ENCODE results near the gene IDH3A. TPM values are rescaled to one million over a fixed set of nuclear protein-coding genes. Genes with fewer than 3 reads are reported as not detected.

Gene IDH3A
- total and polyA plus RNA-seq, 9 of the 15 experiments (the other 6 are each of a cell fraction or from before 2014, with no cell fraction given): 37.4 to 249 (median 107) TPM

GRCh38 chr15:78131295-78132061 is 17.7 kb upstream of the IDH3A start, which contains the start of gene CIB2 (continued):
- 0 out of 2 replicates have a peak, but pooled peaks have one; percentile 49 for TF ChIP-seq ZNF592 (IDR thresholded peaks at IDR 0.05)
- TF ChIP-seq HLTF (IDR thresholded peaks at IDR 0.05): no peak
- TF ChIP-seq SMARCE1 (IDR thresholded peaks at IDR 0.05): 0 out of 2 replicates have a peak, but pooled peaks have one; percentile 35
- TF ChIP-seq NEUROD1 (IDR thresholded peaks at IDR 0.05; ENCODE audit: borderline replicate concordance, low read depth, low read length, partially characterized antibody): no peak
- no peak for TF ChIP-seq ELF4 (CRISPR knock-in tag; IDR thresholded peaks at IDR 0.05)
- TF ChIP-seq SNAPC5 (CRISPR knock-in tag; IDR thresholded peaks at IDR 0.05): no peak
- no peak for TF ChIP-seq ZSCAN29 (IDR thresholded peaks at IDR 0.05)
- no peak for TF ChIP-seq C11orf30 (IDR thresholded peaks at IDR 0.05; ENCODE audit: low read depth)
- no peak for TF ChIP-seq NFIX (CRISPR knock-in tag; IDR thresholded peaks at IDR 0.05; ENCODE audit: low read depth)
- TF ChIP-seq ZNF318 (IDR thresholded peaks at IDR 0.05; ENCODE audit: borderline replicate concordance in 1 of 2, low read depth in 1 of 2): no peak
- no peak for TF ChIP-seq ZNF830 (CRISPR knock-in tag; IDR thresholded peaks at IDR 0.05)
- TF ChIP-seq IFI16 (CRISPR knock-in tag; IDR thresholded peaks at IDR 0.05): no peak
- TF ChIP-seq SMC3 (conservative IDR thresholded peaks at IDR 0.05; ENCODE audit: insufficient read depth, low read depth, low read length): peak; percentile 57
- TF ChIP-seq HNRNPLL (IDR thresholded peaks at IDR 0.05; ENCODE audit: low read depth, low read length, poor library complexity, severe bottlenecking): no peak
- TF ChIP-seq HOXB6 (CRISPR knock-in tag; IDR thresholded peaks at IDR 0.05; ENCODE audit: borderline replicate concordance): no peak
- TF ChIP-seq ZNF695 (CRISPR knock-in tag; IDR thresholded peaks at IDR 0.05): no peak; the same call in 1 of the 2 replicates
